ENCODE measurements around the gene APOA4.

DNA sequence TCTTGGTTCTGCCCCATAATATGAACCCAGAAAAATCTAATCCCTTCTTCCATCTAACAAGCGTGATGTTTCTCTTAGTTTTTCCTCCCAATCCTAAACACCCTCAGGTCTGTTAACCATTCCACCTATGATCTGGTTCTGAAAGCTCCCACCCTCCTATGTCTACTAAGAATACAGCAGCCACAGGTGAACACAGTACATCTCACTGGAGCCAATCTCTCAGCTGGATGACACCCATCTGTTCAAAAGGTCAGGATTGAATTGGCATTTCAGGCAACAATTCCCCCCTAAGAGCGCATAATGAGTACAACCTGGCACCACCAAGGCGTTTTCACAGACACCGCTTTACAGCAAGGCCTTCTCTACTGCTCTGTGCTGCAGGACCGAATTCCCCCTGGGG lies 33.3 kb upstream of the APOA4 start:
- TF ChIP-seq, protein P1, sequence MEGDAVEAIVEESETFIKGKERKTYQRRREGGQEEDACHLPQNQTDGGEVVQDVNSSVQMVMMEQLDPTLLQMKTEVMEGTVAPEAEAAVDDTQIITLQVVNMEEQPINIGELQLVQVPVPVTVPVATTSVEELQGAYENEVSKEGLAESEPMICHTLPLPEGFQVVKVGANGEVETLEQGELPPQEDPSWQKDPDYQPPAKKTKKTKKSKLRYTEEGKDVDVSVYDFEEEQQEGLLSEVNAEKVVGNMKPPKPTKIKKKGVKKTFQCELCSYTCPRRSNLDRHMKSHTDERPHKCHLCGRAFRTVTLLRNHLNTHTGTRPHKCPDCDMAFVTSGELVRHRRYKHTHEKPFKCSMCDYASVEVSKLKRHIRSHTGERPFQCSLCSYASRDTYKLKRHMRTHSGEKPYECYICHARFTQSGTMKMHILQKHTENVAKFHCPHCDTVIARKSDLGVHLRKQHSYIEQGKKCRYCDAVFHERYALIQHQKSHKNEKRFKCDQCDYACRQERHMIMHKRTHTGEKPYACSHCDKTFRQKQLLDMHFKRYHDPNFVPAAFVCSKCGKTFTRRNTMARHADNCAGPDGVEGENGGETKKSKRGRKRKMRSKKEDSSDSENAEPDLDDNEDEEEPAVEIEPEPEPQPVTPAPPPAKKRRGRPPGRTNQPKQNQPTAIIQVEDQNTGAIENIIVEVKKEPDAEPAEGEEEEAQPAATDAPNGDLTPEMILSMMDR (IDR thresholded peaks at IDR 0.05) = no peak
- no peak for TF ChIP-seq POLR2A (IDR thresholded peaks at IDR 0.05)
- no peak for TF ChIP-seq EP300 (IDR thresholded peaks at IDR 0.05)
